ENCODE measurements around the gene PTPRM.

PTPRM gene

DNA sequence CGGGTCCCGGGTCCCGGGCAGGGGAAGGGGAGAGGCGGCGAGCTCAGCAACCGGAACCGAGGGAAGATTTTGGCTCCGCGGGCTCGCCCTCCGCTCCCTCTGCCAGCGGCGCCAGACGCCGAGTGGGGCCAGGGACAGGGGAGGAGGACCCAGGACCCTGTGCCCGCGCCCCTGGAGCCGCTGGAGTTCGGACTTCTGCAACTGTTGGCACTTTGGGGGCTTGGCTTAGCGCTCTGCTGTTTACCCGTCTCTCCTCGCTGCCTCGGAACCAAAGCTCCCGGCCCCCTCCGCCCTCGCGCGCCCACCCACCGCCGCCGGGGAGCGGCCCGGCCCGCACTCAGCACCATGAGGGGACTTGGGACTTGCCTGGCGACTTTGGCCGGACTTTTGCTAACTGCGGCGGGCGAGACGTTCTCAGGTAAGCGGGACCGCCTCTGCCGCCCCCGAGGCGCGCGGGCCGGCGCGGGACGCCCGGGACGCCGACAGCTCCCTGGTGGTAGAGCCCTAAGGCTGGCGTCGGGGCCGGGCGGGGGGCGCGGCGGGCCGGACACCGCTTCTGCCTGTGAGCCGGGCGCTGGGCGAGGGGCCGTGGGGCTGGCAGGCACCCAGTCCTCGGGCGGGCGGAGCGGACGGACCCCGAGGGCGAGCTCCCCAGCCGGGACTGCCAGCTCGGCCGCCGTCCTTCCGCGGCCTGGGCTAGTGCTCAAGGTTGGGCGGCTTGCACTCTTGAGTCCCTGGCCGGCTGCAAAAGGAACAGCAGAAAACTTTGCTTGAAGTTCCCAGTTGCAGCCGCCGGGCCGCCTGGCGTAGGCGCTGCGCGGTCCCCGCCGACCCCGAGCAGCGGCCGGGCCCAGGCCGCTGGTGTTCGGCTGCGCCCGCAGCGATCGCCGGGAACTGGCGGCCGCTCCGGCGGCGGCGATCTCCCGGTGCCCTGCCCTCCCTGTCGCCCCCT is 634 bp downstream of the PTPRM start:
- FAIRE-seq: no peak

DNA sequence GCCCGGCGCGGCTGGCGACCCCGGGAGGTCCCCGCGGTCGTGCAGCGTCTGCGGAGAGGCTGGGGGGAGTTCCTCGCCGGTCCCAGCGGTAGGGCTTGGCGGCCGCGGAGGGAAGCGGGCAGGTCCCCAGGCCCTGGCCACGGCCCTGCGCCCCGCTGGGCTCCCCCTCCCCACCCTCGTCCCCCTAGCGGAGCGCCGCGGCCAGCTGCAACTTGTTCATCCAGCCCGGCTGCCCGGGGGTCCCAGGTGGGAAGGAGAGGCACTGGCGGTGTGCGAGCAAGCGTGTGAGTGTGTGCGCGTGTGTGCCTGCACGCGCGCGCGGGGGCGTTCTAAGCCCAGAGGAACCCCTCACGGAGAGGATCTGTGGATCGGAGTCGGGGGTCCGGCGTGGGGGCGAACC is 1.3 kb downstream of the PTPRM start:
- no peak for FAIRE-seq

DNA sequence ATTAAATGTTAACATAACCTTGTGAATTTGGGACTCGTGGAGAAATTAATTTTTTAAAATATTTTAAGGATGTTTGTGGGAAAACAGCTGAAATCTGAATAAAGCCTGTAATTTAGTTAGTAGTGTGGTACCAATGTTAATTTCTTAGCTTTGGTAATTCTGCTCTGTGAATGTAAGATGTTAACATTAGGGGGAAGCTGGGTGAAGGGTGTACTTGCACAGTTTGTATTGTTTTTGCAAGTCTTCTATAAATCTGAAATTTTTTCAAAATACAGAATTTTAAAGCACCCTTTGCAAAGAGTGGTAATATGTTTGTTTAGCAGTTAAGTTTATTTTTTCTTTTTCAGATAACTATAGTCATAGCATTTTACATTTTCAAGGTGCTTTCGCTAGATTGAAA is 4.5 kb downstream of the PTPRM start:
- FAIRE-seq: no peak

DNA sequence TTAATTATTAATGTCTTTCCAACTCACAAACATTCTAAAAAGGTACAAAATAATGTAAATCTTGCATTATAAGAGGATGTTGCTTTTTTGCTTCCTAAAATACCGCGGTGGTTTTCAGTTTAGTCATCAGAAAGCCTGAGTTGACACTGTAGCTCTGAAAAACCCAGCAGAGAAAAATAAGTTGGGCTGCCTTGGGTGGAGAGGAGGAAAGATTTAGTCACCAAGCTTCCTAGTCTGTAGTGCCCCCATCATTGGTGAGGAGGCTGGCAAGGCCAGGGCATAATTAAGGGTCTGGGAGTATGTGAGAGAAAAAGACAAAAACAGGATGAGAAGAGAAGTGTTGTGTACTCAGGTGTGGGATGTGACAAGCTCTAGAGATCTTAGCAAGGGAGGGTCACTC is 5.7 kb downstream of the PTPRM start:
- no peak for FAIRE-seq

DNA sequence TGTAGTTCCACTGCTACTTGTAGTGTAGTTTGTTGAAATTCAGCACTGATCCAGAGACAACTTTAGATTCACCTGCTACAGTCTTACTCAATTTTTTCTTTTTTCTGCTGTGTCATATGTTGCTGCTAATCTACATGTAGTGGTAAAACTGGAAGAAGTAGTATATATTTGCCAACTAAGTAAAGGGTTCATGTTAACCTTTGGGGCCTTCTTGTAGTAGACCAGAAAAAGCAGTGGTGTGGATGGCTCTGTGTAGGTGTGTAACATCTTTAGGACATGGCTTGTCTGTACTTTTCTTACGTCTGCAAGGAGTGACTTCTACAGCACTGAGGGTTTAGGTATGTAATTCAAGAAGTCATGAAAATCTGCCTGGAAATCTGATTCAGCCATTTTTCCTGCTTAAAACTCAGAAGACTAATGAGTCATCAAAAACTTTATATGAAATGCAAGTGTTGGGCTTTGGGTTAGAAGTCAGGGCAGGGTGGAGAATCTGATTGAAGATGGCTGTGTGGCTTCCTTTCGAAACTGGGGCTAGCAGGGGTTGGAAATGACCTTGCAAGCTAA is 8.4 kb downstream of the PTPRM start:
- no peak for FAIRE-seq

DNA sequence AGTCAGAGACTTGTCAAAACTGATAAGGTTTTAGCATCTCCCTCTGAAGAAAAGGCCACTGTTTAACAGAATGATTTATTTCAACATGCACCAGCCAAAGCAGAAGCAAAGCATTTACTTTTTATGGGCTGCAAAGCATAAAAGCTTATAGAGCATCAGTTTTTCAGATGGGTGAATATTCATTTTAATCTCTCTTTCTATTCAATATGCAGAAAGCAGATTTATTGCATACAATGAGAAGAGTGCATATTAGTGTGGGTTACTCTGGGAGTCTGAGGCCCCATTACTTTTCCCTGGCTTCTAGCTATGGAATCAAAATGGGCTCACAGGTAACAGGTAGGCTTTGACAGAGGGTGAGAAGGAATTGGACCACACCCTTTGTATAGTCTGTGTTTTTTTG is 9.0 kb downstream of the PTPRM start:
- FAIRE-seq: no peak

DNA sequence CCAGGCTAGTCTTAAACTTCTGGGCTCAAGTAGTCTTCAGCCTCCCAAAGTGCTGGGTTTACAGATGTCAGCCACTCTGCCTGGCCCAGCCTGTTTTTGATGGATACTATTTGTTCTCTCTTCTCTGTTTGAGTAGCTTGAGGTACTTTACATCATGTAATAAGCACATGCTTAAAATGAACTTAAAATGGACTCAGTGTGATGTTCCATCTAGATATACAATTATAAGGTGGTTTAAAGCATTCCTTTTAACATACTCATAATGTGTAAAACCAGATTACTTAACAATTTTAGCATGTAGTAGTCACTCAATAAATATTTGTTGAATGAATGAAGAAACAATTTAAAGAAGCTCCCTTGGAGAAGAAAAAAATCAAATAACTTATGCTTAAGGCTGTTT is 9.6 kb downstream of the PTPRM start:
- FAIRE-seq: no peak

DNA sequence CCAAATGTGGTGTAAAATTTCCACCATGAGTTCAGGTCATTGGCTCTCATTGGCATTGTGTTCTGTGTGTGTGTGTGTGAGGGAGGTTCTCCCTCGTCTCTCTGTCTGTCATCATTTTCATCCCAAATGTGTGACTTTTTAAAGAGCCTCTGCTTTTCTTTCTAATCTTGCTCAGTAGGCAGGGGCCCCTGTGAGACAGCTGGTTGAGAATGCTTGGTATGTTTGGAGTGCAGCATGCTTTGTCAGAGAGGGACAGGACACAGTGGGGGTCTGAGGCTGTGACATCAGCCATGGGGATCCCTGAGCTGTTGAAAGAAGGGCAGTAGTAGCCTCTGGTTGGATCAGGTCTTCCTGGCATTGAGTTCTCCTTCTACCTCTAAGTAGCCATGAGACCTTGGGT is 10.6 kb downstream of the PTPRM start:
- no peak for FAIRE-seq

DNA sequence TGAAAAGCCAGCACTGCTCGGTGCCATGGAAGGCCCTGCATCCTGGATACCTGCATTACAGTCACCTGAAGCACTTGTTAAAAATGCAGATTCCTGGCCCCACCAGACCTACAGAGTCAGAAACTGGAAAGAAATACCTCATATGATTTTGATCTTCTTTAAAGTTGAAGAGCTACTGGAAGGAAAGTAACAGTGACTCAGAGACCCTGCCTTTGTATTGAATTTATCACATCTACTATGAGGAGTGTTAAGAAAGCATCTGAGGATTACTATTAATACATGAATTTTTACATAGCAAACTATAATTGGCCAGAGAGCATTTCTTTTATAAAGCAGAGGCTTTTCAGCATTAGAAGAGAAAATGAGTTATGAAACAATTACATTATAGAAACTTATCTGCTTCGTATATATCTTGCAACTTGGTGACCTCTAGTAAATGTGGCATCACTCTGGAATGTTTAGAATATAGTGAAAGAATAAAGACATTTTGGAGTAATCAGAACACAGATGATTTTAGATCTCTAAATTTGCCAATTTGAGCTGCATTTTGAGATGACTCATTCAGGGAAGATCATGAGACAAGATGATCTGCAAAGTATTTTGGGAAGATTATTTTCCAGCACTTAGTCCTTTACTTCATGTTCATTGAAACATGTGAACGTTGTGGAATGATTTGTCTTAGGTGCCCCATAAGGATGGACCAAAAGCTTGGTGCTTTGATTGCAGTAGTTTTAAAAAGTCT is 12.2 kb downstream of the PTPRM start:
- no peak for FAIRE-seq

DNA sequence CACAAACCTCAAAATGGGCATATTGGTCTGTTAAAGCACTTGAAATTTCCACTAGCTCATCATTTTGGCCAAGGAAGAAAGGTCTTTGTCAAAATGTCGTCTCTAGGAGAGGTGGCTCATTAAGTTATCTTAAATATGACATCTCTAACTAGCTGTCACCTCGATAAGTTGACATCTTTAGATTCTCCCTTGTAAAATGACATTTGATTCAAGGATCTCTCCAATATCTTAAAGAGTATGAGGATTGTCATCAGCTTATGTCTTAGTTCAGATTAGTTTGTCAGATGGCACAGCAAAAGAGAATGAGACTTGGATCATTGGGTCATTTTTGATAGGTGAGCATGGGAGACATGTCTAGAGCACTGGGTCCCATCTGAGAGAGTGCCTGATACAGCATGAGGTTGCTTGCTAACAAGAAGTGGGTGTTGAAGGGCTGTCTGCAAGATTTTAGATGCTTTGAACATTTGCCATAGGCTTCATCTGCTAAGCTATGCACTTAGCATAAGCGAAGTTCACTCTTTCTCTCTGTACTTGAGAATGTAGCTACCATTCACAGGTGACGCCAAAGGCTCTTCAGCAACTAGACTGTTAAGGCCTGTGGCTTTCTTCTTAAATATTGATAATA is 12.9 kb downstream of the PTPRM start:
- no peak for FAIRE-seq

DNA sequence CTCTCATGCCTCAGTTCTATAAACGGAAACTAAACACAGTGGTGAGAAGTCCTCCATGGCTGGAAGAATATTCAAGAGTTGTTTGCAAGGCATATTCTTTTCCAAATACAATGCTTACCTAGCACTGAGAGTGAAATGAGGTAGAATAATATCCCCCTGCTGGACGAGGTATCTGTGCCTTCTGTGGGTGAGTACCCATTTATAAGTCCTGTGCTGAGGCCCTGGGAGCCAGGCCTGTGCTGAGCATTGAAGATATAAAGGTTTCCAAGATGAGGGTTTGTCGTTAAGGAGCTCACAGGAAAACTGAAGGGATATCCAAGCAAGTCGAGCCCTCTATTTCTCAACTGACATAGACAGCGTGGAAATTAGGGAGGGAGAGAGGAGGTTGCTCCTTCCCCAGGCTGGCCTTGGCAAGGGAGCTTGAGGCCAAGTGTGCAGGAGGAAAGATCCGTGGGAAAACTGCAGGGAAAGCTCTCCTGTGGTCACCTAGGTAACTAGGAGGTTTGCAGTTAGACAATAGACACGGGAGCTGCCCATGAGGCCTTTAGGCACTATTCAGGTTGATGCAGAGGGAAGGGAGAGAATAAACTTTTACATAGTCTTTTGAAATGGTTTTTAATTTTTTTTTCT is 17.6 kb downstream of the PTPRM start:
- no peak for FAIRE-seq

DNA sequence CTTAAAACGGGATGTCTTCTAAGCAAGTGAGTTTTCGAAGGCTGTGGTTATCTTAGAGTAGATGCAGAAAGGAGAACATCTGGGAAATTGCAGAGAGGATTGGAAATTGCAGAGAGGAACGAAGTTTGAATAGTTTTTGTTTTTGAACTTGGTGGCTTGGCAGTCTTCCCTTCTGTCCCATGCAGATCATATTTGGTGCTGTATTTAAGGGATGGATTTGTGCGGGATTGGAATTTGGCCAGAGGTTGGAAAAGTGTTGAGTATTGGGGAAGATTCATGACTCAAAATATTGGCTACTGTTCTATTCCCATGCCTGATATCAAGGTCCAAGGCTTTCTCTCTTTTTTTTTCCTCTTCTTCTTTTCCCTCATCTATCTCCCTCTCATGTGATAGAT is 18.2 kb downstream of the PTPRM start:
- FAIRE-seq: no peak

DNA sequence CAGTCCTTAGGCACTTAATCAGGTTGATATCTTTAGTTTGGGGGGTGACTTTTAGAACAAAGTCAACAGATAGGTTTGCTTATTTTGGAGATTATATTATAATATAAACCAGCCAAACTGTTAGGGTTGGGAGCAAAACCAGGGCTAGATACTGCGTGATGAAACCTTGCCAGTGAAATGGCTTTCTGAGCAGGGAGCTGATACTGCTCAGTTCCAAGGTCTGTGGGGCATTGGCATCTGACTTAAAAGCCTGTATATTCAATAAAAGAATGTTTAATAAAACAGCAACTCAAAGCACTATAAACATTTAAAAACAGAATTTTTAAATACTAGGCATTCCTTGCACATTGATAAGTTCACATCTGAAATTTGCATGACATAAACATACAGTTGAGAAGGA is 19.3 kb downstream of the PTPRM start:
- no peak for FAIRE-seq

DNA sequence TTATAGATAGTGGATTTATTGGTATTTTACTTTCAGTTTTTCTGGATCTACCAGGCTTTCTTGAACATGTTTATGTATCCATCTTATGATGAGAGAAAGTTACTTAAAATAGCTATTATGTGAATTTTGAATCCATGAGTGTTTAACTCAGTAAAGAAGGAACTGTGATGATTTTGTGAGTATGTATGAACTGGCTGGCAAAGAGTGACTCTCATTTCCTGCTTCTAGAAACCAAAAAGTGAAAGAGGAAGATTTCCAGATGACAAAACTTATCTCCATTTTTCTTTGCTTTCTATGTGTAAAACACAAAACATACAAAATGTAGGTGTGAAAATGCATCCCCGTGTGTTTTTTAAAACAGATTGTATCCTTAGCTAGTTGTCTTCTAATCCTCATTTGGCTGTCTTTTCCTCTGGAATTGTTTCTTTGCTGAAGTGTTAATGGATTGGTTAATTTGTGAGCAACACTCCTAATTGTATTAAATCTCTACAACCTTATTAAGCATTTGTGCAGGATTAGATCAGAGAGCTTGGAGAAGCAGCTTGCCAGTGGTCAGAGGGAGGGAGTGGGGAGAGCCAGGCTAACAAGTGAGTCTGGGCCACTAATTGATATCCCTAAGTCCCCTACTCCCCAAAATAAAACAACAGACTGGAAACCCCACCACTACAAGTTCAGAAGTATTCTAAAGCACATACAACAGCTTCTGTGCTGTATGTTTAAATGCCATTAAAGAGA is 23.9 kb downstream of the PTPRM start:
- peak; percentile 24 for FAIRE-seq

DNA sequence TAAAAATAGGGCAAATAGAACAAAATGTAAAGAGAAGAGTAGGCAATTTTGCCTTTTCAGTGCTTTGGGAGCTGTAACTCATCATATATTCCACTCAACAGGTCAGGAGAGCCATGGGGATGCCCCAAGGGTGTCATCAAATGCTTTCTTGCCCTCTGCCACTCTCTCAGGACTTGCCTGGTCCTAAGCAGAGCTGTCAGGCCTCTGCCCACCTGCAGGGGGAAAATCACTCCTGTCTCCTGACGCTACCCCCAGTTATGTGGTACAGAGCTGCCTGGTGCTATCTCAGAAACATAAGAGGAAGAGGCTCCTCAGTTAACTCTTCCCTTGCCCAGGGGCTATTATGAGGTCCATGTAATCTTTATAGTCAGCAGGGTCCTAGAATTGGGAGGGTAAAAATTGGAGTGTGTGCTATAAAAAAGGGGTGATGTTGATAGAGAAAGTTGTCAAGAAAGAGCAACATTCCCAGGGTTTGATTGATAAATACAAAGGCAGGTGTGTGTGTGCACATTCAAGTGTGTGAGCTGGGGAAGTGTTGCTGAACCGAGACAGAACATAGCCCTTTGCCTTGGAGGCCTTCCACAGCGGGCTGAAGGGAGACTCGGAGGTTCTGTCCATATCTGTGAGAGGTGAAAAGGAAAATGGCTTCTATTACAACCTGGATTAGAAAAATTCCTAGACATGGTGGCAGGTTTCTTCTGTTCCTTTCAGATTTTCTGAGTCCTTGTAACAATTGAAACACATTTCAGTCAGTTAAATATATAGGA is 25.4 kb downstream of the PTPRM start:
- no peak for FAIRE-seq

DNA sequence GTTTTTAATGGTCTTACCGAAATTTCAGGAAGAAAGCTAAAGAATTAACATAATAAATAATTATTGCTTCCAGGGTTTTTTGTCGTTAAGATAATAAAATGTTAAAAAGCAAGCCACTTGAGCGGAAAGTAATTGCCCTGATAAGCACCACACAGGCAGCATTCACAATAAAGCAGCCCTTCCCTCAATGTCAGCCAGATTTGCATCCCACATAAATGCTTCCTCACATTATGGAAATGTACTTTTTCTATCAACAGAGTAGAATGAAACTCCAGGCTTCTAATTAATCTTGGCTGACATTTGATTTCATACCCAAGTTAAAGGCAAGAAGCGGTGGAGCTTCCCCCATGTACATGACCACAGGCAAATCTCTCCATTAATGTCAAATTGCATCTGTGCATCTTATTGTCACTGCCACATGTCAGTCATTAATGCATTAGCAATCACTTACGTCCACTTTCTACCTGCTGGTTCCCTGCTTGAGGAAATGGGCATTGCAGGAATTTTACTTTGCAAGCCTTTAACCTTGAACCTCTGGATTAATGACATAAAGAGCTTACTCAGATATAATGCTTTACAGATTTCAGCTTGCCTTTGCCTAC is 26.2 kb downstream of the PTPRM start:
- FAIRE-seq: no peak

DNA sequence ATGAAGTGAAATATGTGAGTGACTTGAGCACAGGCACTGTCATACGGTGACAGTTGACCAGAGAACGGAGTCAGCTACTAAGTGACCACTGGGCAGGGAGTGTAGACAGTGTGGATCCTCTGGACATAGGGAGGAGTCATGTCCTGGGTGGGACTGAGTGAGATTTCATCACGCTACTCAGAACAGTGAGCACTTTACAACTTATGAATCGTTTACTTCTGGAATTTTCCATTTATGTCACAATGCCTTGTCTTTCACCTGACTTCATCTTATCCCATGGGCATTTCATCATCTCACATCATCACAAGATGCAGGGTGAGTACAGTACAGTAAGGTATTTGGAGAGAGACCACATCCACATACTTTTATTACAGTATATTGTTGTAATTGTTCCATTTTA is 29.0 kb downstream of the PTPRM start:
- FAIRE-seq: no peak

DNA sequence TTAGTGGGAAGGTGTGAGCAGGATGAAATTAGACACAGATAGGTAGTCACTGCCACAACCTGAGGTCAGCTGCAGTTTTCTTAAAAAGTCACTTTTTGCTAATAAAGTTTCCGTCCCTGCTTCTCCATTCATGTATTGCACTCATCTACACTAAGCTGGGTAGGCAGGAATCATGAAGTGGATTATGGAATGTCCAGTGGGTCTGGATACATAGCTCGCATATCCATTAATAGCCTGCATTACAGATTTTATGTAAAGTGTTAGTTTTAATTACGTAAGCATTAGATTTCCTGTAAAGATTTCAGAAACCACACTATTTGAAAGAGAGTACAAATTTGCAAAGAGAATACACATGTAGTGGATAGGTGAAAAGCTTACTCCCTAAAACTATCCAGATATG is 30.4 kb downstream of the PTPRM start:
- no peak for FAIRE-seq

DNA sequence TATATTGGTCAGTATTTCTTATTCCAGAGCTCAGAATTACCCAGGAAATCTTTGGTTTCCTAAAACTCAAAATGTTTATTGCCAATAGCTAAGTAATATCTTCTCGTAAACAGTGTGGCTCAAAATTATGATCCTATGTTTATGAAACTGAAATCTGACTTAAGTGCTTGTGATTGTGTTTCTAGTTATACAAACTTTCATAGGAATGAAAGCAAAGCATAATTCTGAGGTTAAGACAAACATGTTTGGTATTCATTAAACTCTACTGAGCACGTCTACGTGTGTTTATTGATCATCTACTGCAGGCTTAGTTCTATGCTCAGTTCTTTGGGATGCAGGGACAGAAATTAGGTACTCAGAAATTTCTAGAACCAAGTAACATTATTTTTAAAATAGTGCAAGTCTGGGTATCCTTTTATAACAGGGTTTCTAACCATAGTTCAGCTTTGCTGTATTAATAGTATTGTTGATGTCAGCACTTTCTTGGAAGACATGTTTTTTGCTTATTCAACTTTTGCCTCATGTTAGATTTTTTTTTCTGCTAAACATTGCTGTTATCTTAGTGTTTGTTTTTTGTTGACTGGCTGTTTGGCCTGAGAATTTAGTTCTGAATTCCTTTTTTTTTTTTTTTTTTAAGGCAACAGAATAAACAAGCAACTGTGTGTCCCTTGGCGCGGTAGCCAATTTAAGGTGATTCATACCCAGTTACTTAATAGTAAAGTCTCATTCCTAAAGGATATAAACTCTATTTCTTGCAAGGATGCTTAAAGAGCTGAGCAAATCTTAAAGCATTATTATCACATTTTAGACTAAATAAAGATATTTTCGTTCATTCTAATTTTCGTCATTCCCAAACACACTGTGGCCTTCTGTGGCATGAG is 31.3 kb downstream of the PTPRM start:
- FAIRE-seq: no peak

DNA sequence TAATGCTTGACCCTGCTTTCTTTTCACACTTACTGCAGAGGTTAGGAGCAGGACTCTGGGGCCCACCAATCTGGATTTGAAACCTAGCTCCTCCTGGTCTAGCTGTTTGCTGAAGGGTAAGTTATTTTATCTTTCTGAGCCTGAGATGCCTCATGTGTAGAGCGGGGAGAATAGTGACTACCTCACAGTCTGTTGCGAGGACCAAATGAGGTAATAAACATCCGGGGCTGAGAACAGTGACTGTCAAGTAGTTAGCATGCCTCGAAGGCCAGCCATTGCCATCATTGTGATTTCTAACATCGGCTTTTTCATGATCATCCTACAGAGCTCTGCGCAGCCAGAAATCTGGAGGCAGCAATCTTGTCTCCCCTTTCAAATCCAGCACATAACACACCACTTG is 32.9 kb downstream of the PTPRM start:
- FAIRE-seq: no peak
